T-cell (primary cell): ENCODE measurements around the gene PSEN2. TPM values are rescaled to one million over a fixed set of nuclear protein-coding genes. Genes with fewer than 3 reads are reported as not detected.

ENCODE experiments used
- ATAC-seq, 4 experiments: fragments of 200-7000 bp in 3 of 4; fragments of 150-1000 bp in 1 of 4; cut with Tn5 transposase; replicated peaks in 1 of 4; 1 replicate in 3 of 4; 2 replicates in 1 of 4; pipeline ENCODE4 v1.10.0; 2021; ENCODE audit warnings: moderate library complexity in 3 of 4, mild to moderate bottlenecking in 2 of 4, moderate number of reproducible peaks in 1 of 4
- CTCF ChIA-PET, 2 donors: fragments of 300-600 bp; sonication (Branson Sonifier 250); formaldehyde crosslinking; loops; one replicate each; lab custom pipeline; 2022; ENCODE audit warnings: antibody characterized with exemption in 2 of 2; lab: Charles Lee
- POLR2A ChIA-PET, 2 donors: fragments of 300-600 bp; sonication (Branson Sonifier 250); formaldehyde crosslinking; loops; one replicate each; lab custom pipeline; 2022; ENCODE audit warnings: antibody characterized with exemption in 2 of 2; lab: Charles Lee
- DNase-seq, 35 experiments: peaks; one replicate each; pipeline versions ENCODE4 v3.0.0 to v3.0.0-alpha.2; 2013 to 2023
- H3K27ac ChIP-seq: one replicate; pipeline ENCODE4 v1.5.1; 2013; ENCODE audit warnings: low read length
- H3K27me3 ChIP-seq, 2 experiments: replicated peaks in 1 of 2; 1 replicate in 1 of 2; 2 replicates in 1 of 2; pipeline versions ENCODE4 v1.6.1 to v1.7.0; 2013; ENCODE audit warnings: low read length in 1 of 2, mixed read lengths in 1 of 2; ENCODE audit not compliant: control insufficient read depth in 2 of 2, insufficient read depth in 2 of 2; ENCODE audit errors: extremely low read depth in 1 of 2
- H3K36me3 ChIP-seq, 2 donors: 1 replicate in 1 of 2; 2 replicates in 1 of 2; pipeline versions ENCODE4 v1.6.1 to v1.7.0; 2013; ENCODE audit warnings: low read length in 1 of 2; ENCODE audit not compliant: control insufficient read depth in 2 of 2, insufficient read depth in 1 of 2; ENCODE audit errors: extremely low read depth in 1 of 2
- H3K4me1 ChIP-seq, 2 experiments: 1 replicate in 1 of 2; 2 replicates in 1 of 2; pipeline versions ENCODE4 v1.6.1 to v1.7.0; 2013; ENCODE audit warnings: low read length in 2 of 2, mixed read lengths in 1 of 2; ENCODE audit not compliant: insufficient read depth in 2 of 2, control insufficient read depth in 1 of 2; ENCODE audit errors: extremely low read depth in 1 of 2
- H3K4me3 ChIP-seq, 2 donors: 1 replicate in 1 of 2; 2 replicates in 1 of 2; pipeline versions ENCODE4 v1.5.1 to v1.7.0; 2013; ENCODE audit warnings: mild to moderate bottlenecking in 2 of 2, low read length in 1 of 2, moderate library complexity in 1 of 2; ENCODE audit not compliant: control insufficient read depth in 1 of 2; ENCODE audit errors: extremely low read depth in 1 of 2
- H3K9me3 ChIP-seq: 2 replicates; pipeline ENCODE4 v1.7.0; 2013
- H3K27ac Mint-ChIP-seq, 2 donors: one replicate each; pipeline ENCODE4 v1.8.0; 2020 to 2021; ENCODE audit warnings: mild to moderate bottlenecking in 2 of 2, mixed read lengths in 2 of 2
- H3K27me3 Mint-ChIP-seq, 2 donors: one replicate each; pipeline ENCODE4 v1.8.0; 2021 to 2022; ENCODE audit warnings: mixed read lengths in 2 of 2
- H3K36me3 Mint-ChIP-seq: one replicate; pipeline ENCODE4 v1.8.0; 2021; ENCODE audit warnings: mixed read lengths
- H3K4me1 Mint-ChIP-seq, 3 donors: one replicate each; pipeline ENCODE4 v1.8.0; 2020 to 2022; ENCODE audit warnings: mixed read lengths in 3 of 3, mild to moderate bottlenecking in 1 of 3
- H3K4me3 Mint-ChIP-seq, 3 donors: one replicate each; pipeline ENCODE4 v1.8.0; 2020 to 2022; ENCODE audit warnings: mild to moderate bottlenecking in 3 of 3, mixed read lengths in 3 of 3, moderate library complexity in 3 of 3
- H3K9me3 Mint-ChIP-seq, 3 donors: one replicate each; pipeline ENCODE4 v1.8.0; 2020 to 2022; ENCODE audit warnings: mixed read lengths in 3 of 3
- WGBS: methylation state at CpG from one replicate; pipeline ENCODE4 v1.1.5; 2013; ENCODE audit warnings: missing lambda C conversion rate; ENCODE audit not compliant: insufficient coverage; 5-methylcytosine and 5-hydroxymethylcytosine counted together
- total RNA-seq, 35 experiments: library from RNA in 6 of 35; stranded (reverse) in 6 of 35; fragments of 120-200 nt in 1 of 35; gene quantifications; one replicate each; pipeline versions ENCODE4 v1.2.1 to v1.2.4 and lab custom pipeline; 2013 to 2026

Gene PSEN2
- total RNA-seq, 5 donors from 2014 or later (not counting 1 experiment from before 2014, with no cell fraction given): 1.9 to 5.6 (median 4.0) TPM

- H3K9me3 Mint-ChIP-seq: no peaks in the 10 kb centered on the region
- no peak overlapping the region for H3K27ac ChIP-seq
- no peak for DNase-seq
- H3K27me3 ChIP-seq: peaks cover 3 to 25% of the 10 kb centered on the region in 2 experiments
- peaks cover 4 to 18% of the 10 kb centered on the region in 2 experiments for H3K4me1 ChIP-seq
- POLR2A ChIA-PET: interaction anchor here (0.6 to 0.7 kb wide), 3 partner anchors 10 to 535 kb away, joined by 3 to 8 read pairs (median 4); no protein-coding TSS in a partner anchor
- H3K4me3 Mint-ChIP-seq: no peak overlapping the region
- WGBS: 96% methylated on average over 4 of the region's 6 CpGs
- no peaks in the 10 kb centered on the region for H3K36me3 Mint-ChIP-seq
- H3K9me3 ChIP-seq: no peaks in the 10 kb centered on the region
- CTCF ChIA-PET: no interaction called here
- H3K27me3 Mint-ChIP-seq: peaks cover 4 to 11% of the 10 kb centered on the region in 2 donors
- H3K36me3 ChIP-seq: no peaks in the 10 kb centered on the region
- peaks cover 19 to 24% (median 23%) of the 10 kb centered on the region in 3 donors for H3K4me1 Mint-ChIP-seq
- H3K27ac Mint-ChIP-seq: no peak overlapping the region
- no peak for ATAC-seq
- H3K4me3 ChIP-seq: no peak overlapping the region
Observed at GRCh38 chr1:226867461-226868054, 2.9 kb upstream of the PSEN2 start.

DNA sequence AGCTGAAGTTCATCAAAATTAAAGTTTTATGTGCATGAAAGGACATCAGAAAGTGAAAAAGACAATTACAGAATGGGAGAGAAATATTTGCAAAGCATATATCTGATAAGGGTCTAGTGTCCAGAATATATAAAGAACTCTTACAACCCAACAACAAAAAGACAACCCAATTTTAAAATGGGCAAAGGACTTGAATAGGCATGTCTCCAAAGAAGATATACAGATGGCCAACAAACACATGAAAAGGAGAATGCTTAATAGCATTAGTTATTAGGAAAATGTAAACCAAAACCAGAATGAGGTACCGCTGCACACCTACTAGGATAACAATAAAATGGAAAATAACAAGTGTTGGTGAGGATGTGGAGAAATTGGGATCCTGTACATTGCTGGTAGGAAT, 1.7 kb upstream of the PSEN2 start:
- Mint-ChIP-seq H3K36me3 (no peaks in the 10 kb centered on the region), H3K27me3 (peaks cover 4 to 11% of the 10 kb centered on the region in 2 donors), H3K9me3 (no peaks in the 10 kb centered on the region), H3K27ac (no peak overlapping the region), H3K4me1 (peaks cover 11 to 20% (median 19%) of the 10 kb centered on the region in 3 donors), H3K4me3 (no peak overlapping the region)
- Histone ChIP-seq H3K4me3 (no peak overlapping the region), H3K4me1 (peaks cover 2 to 18% of the 10 kb centered on the region in 2 experiments), H3K9me3 (no peaks in the 10 kb centered on the region), H3K27me3 (peaks cover 3 to 25% of the 10 kb centered on the region in 2 experiments), H3K36me3 (no peaks in the 10 kb centered on the region), H3K27ac (no peak overlapping the region)
- WGBS: 100% methylated on average over 1 of the region's 1 CpG
- ChIA-PET CTCF (no interaction called here), POLR2A (no interaction called here)
- DNase-seq (no peak), ATAC-seq (no peak)

DNA sequence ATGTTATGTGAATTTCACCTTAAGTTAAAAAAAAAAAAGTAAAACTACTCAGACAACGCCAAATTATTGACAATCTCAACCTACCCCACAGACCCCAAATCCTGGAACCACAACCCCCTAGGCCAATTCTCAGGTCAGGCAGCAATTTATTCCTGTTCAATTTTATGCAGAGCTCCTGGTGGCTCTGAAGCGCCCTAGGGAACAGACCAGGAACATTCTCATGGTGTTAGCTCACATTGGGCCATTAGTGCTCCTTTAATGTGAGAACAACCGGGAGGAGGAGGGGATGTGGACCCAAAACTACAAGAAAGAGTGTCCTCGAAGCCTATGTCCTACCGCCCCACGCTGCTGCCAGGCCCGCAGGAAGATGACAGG, 403 bp upstream of the PSEN2 start:
- Histone ChIP-seq H3K27me3 (peaks cover 3 to 25% of the 10 kb centered on the region in 2 experiments), H3K4me3 (peak overlapping the region; percentile 47 to 73), H3K4me1 (peaks cover 2 to 18% of the 10 kb centered on the region in 2 experiments), H3K36me3 (no peaks in the 10 kb centered on the region), H3K9me3 (no peaks in the 10 kb centered on the region), H3K27ac (no peak overlapping the region)
- Mint-ChIP-seq H3K27me3 (peaks cover 4 to 11% of the 10 kb centered on the region in 2 donors), H3K4me1 (peaks cover 11 to 20% (median 19%) of the 10 kb centered on the region in 3 donors), H3K36me3 (peaks cover 1% of the 10 kb centered on the region), H3K9me3 (no peaks in the 10 kb centered on the region), H3K27ac (no peak overlapping the region), H3K4me3 (peak overlapping the region; percentile 73 to 84 (median 81))
- CTCF ChIA-PET: no interaction called here
- ATAC-seq (no peak), DNase-seq (no peak)
- WGBS: 20% methylated on average over 6 of the region's 7 CpGs
- POLR2A ChIA-PET: no interaction called here

DNA sequence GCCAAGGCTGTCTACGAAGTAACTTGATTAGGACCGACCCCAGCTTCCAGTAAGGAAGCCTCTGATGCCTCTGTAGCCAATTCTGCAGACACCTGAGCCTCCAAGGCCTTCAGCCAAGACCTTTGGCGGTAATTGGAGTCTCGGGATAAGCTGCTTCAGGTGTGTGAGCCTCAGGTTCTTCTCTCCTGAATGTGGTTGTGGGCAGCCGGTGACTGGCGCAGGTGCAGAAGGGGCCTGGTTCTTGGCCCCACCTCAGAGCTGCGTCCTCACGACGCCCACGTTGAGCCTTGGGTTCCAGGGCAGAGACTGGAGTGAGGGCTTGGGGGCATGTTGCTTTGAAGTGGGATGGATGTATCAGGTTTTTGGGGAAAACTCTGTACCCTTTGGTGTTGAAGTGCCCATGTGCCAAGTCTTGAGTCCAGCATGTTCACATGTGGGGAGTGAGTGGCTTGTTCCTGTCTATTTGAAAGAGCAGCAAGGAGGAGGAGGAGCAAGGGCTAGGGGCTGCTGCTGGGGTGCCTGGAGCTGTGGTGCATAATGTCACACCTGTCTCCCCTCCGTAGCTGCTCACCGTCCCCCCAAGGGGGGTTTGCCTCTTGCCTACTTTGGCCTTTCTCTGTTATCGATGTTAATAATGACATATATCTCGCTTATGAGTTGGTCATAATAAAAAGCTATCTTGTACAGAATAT, 1.4 kb downstream of the PSEN2 start:
- 95% methylated on average over 9 of the region's 14 CpGs for WGBS
- Histone ChIP-seq H3K36me3 (no peaks in the 10 kb centered on the region), H3K27me3 (peaks cover 3 to 25% of the 10 kb centered on the region in 2 experiments), H3K9me3 (no peaks in the 10 kb centered on the region), H3K27ac (no peak overlapping the region), H3K4me1 (peaks cover 2 to 18% of the 10 kb centered on the region in 2 experiments), H3K4me3 (no peak overlapping the region)
- CTCF ChIA-PET: interaction anchor here in 1 of 2 donors (0.5 to 1.3 kb wide), 2 partner anchors 11 to 1587 kb away, joined by 4 to 6 read pairs; no protein-coding TSS in a partner anchor
- Mint-ChIP-seq H3K9me3 (no peaks in the 10 kb centered on the region), H3K4me1 (peaks cover 11 to 20% (median 19%) of the 10 kb centered on the region in 3 donors), H3K27ac (no peak overlapping the region), H3K4me3 (peak overlapping the region; percentile 78 to 84 (median 78)), H3K27me3 (peaks cover 0 to 11% of the 10 kb centered on the region in 2 donors), H3K36me3 (peaks cover 4% of the 10 kb centered on the region)
- DNase-seq (no peak), ATAC-seq (no peak)
- POLR2A ChIA-PET: interaction anchor here in 1 of 2 donors (0.6 kb wide), 1 partner anchor 11 kb away, joined by 3 read pairs; no protein-coding TSS in a partner anchor

GRCh38 chr1:226872437-226872836, 2.0 kb downstream of the PSEN2 start:
- H3K27ac Mint-ChIP-seq: no peak overlapping the region
- H3K36me3 Mint-ChIP-seq: peaks cover 4% of the 10 kb centered on the region
- Histone ChIP-seq H3K4me3 (no peak overlapping the region), H3K4me1 (peaks cover 2 to 18% of the 10 kb centered on the region in 2 experiments), H3K9me3 (no peaks in the 10 kb centered on the region), H3K27ac (no peak overlapping the region), H3K27me3 (peaks cover 3 to 21% of the 10 kb centered on the region in 2 experiments), H3K36me3 (no peaks in the 10 kb centered on the region)
- ChIA-PET CTCF (interaction anchor here in 1 of 2 donors (1.3 kb wide), 1 partner anchor 10 kb away, joined by 4 read pairs; no protein-coding TSS in a partner anchor), POLR2A (no interaction called here)
- peaks cover 0 to 11% of the 10 kb centered on the region in 2 donors for H3K27me3 Mint-ChIP-seq
- no peak for DNase-seq
- no peak for ATAC-seq
- peak overlapping the region in 2 of 3 donors; percentile 78 to 84 for H3K4me3 Mint-ChIP-seq
- WGBS: 100% methylated on average over 2 of the region's 7 CpGs
- H3K9me3 Mint-ChIP-seq: no peaks in the 10 kb centered on the region
- peaks cover 11 to 20% (median 19%) of the 10 kb centered on the region in 3 donors for H3K4me1 Mint-ChIP-seq

- H3K27ac ChIP-seq: no peak overlapping the region
- H3K4me1 ChIP-seq: peaks cover 2 to 18% of the 10 kb centered on the region in 2 experiments
- ChIA-PET POLR2A (no interaction called here), CTCF (interaction anchor here in 1 of 2 donors (0.6 kb wide), 1 partner anchor 199 kb away, joined by 12 read pairs; no protein-coding TSS in a partner anchor)
- DNase-seq: no peak
- H3K36me3 Mint-ChIP-seq: peaks cover 4% of the 10 kb centered on the region
- H3K4me1 Mint-ChIP-seq: peaks cover 11 to 20% (median 19%) of the 10 kb centered on the region in 3 donors
- 94% methylated on average over 4 of the region's 7 CpGs for WGBS
- H3K4me3 Mint-ChIP-seq: no peak overlapping the region
- no peak overlapping the region for H3K4me3 ChIP-seq
- H3K27me3 ChIP-seq: peaks cover 3 to 16% of the 10 kb centered on the region in 2 experiments
- H3K27ac Mint-ChIP-seq: no peak overlapping the region
- no peaks in the 10 kb centered on the region for H3K36me3 ChIP-seq
- ATAC-seq: no peak
- no peaks in the 10 kb centered on the region for H3K9me3 ChIP-seq
- H3K9me3 Mint-ChIP-seq: no peaks in the 10 kb centered on the region
- H3K27me3 Mint-ChIP-seq: peaks cover 0 to 11% of the 10 kb centered on the region in 2 donors
Observed at GRCh38 chr1:226873771-226874578, 3.6 kb downstream of the PSEN2 start.
